Right renal cortex interstitium (tissue), 3 donors: ENCODE results near the gene PHOX2B. TPM values are rescaled to one million over a fixed set of nuclear protein-coding genes. Genes with fewer than 3 reads are reported as not detected.
"Not testable (repeated sequence)": the region's sequence is repeated elsewhere in the genome, so short reads cannot be mapped to it uniquely, and the experiment has no call there.

Experiments
- DNase-seq, 3 donors: peaks; one replicate each; pipeline ENCODE4 v3.0.0-alpha.2; 2013; ENCODE audit warnings: low read depth in 3 of 3, low spot score in 2 of 3
- polyA plus RNA-seq, 3 donors: library from polyadenylated mRNA; unstranded; fragments of 120-200 nt; gene quantifications; one replicate each; pipeline ENCODE4 v1.2.1, GENCODE V29; 2013; ENCODE audit not compliant: insufficient read length in 3 of 3

PHOX2B gene
- polyA plus RNA-seq, 3 donors = 0.08 to 0.14 (median 0.10) TPM

- no peak for DNase-seq
These were observed 34.0 kb downstream of the PHOX2B start for GRCh38 chr4:41714364-41715000.

DNA sequence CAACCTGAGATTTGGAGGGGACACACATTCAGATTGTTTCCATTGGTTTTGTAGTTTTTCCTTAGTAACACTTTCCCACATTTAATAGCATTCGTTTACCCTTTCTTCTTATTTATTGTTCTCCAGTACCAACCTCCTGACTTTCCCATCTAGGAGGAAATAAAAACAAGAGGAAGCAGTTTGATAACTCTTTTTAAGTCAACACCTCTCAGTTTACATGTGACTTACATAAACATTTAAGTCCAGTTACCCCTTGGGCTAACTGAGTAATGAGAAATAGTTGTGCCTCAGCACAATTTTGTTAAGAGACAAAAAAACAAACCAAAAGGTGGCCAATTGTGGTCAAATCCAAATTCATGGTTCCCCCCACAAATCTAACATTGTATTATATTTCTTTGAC, 34.8 kb downstream of the PHOX2B start:
- no peak for DNase-seq

- no peak for DNase-seq
These were observed 36.1 kb downstream of the PHOX2B start for GRCh38 chr4:41712425-41712824.

GRCh38 chr4:41711654-41712053, 36.9 kb downstream of the PHOX2B start:
- not testable (repeated sequence) for DNase-seq

GRCh38 chr4:41709844-41710481, 38.6 kb downstream of the PHOX2B start:
- DNase-seq = no peak

DNA sequence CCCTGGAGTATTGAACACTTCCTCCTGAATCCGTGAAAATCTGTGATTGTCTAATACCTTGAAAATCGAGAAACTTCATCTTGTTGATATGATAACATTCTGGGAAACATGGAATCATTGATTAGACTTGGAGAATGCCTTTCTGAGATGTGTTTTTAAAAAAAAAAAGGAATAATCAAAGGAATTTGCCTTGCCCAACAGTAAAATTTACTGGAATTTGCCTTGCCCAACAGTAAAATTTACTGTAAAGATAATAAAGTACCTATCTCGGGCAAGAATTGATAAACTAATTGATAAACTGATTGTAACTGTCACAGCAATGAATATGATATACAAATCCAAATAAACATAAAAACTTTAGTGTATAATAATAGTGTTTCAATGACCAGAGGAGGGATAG, 44.7 kb downstream of the PHOX2B start:
- no peak for DNase-seq

- DNase-seq = no peak
These were observed 45.8 kb downstream of the PHOX2B start for GRCh38 chr4:41702770-41703169.

DNA sequence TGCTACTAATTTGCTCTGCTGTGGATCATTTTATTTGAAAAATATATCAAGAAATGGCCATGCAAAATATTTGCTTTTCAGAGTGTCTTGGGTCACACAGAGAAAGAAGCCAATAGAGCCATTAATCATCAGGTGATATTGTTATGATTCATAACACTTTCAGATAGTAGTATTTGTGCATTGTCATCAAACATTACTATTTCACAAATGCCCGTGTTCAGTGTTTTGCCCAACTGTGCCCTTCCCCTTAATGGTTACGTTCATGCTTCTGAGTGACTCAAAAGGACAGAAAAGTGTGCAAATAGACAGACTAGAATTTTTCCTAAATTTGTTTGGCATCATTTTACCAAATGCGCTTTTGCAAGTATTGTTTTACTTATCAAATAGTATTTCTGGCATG, 46.5 kb downstream of the PHOX2B start:
- no peak for DNase-seq

- DNase-seq = no peak
These were observed 51.8 kb downstream of the PHOX2B start for GRCh38 chr4:41696763-41697162.

- DNase-seq = no peak
These were observed 52.4 kb downstream of the PHOX2B start for GRCh38 chr4:41696131-41696530.

Other genes with a start within 250 kb of the PHOX2B start
- 100 to 1,000 TPM; 107 to 120 (median 108) TPM for gene LIMCH1, start 210.6 kb downstream of the PHOX2B start, polyA plus RNA-seq
- 10 to 100 TPM; 44.8 to 48.0 (median 47.3) TPM for gene TMEM33, start 186.7 kb upstream of the PHOX2B start, polyA plus RNA-seq
- gene DCAF4L1, start 233.0 kb upstream of the PHOX2B start, polyA plus RNA-seq = under 1 TPM; 0.12 to 0.25 (median 0.12) TPM
- gene SLC30A9, start 241.8 kb upstream of the PHOX2B start, polyA plus RNA-seq = 100 to 1,000 TPM; 117 to 133 (median 124) TPM